SK-N-SH (cell line): ENCODE results near the gene UGT1A1. TPM values are rescaled to one million over a fixed set of nuclear protein-coding genes. Genes with fewer than 3 reads are reported as not detected.

Experiments
- CTCF ChIA-PET: fragments of 300-600, 350-600 bp; formaldehyde crosslinking; extraction: SDS; loops from one replicate; lab custom pipeline; 2021; lab: Yijun Ruan, JAX
- POLR2A ChIA-PET: fragments of 350-600 bp; sonication (Branson Sonifier 250); formaldehyde crosslinking; extraction: SDS; loops from one replicate; lab custom pipeline; 2020; ENCODE audit warnings: antibody characterized with exemption, inconsistent platforms; lab: Yijun Ruan, JAX
- DNase-seq: peaks from one replicate; pipeline ENCODE4 v3.0.0; 2012
- H2AFZ ChIP-seq: fragments of 200-600 bp; sonication (generic); 2 replicates; pipeline ENCODE4 v1.8.1; 2016; ENCODE audit warnings: antibody characterized with exemption, mild to moderate bottlenecking, low read depth
- H3F3A ChIP-seq: fragments of 200-600 bp; sonication (generic); replicated peaks from 2 replicates; pipeline ENCODE3; 2016; ENCODE audit warnings: antibody characterized with exemption, mild to moderate bottlenecking; ENCODE audit not compliant: insufficient read depth
- H3K27ac ChIP-seq, 2 experiments: fragments of 200-500 bp in 1 of 2; fragments of 200-600 bp in 1 of 2; sonication (Bioruptor generic) in 1 of 2; sonication (generic), shearing (Covaris generic) in 1 of 2; 2 replicates each; pipeline versions ENCODE4 v1.5.1 to v1.6.1; 2014 to 2016; ENCODE audit warnings: low read depth in 2 of 2, inconsistent platforms in 1 of 2, low read length in 1 of 2, mild to moderate bottlenecking in 1 of 2, mixed read lengths in 1 of 2
- H3K27me3 ChIP-seq: fragments of 200-600 bp; sonication (generic), shearing (Covaris generic); 2 replicates; pipeline ENCODE4 v1.6.1; 2016; ENCODE audit warnings: mixed run types; ENCODE audit not compliant: insufficient read depth
- H3K36me3 ChIP-seq, 2 experiments: fragments of 200-500 bp in 1 of 2; fragments of 200-600 bp in 1 of 2; sonication (Bioruptor generic) in 1 of 2; sonication (generic) in 1 of 2; replicated peaks in 1 of 2; 2 replicates each; pipeline versions ENCODE3 to v1.5.1; 2014 to 2016; ENCODE audit warnings: low read length in 1 of 2, mild to moderate bottlenecking in 1 of 2; ENCODE audit not compliant: insufficient read depth in 2 of 2, control insufficient read depth in 1 of 2
- H3K4me1 ChIP-seq, 2 experiments: fragments of 200-500 bp in 1 of 2; fragments of 200-600 bp in 1 of 2; sonication (Bioruptor generic) in 1 of 2; sonication (generic), shearing (Covaris generic) in 1 of 2; 2 replicates each; pipeline versions ENCODE4 v1.5.1 to v1.6.1; 2014 to 2016; ENCODE audit warnings: low read depth in 1 of 2, low read length in 1 of 2, mixed run types in 1 of 2; ENCODE audit not compliant: insufficient read depth in 2 of 2, control insufficient read depth in 1 of 2
- H3K4me2 ChIP-seq: fragments of 200-600 bp; sonication (generic), shearing (Covaris generic); 2 replicates; pipeline ENCODE4 v1.6.1; 2017; ENCODE audit warnings: mixed run types
- H3K4me3 ChIP-seq, 2 experiments: fragments of 200-500 bp in 1 of 2; fragments of 200-600 bp in 1 of 2; sonication (Bioruptor generic) in 1 of 2; sonication (generic), shearing (Covaris generic) in 1 of 2; 2 replicates each; pipeline versions ENCODE4 v1.5.1 to v1.8.1; 2014 to 2016; ENCODE audit warnings: low read depth in 2 of 2, inconsistent platforms in 1 of 2, low read length in 1 of 2, mild to moderate bottlenecking in 1 of 2, mixed read lengths in 1 of 2, moderate library complexity in 1 of 2
- H3K79me2 ChIP-seq: fragments of 200-600 bp; sonication (generic); 2 replicates; pipeline ENCODE4 v1.8.1; 2017; ENCODE audit warnings: mild to moderate bottlenecking; ENCODE audit not compliant: insufficient read depth
- H3K9ac ChIP-seq: fragments of 200-600 bp; sonication (generic); 2 replicates; pipeline ENCODE4 v1.6.1; 2017; ENCODE audit warnings: mixed run types
- H3K9me2 ChIP-seq: fragments of 200-600 bp; sonication (generic); 2 replicates; pipeline ENCODE4 v1.6.1; 2017; ENCODE audit warnings: mixed run types
- H3K9me3 ChIP-seq: fragments of 200-600 bp; sonication (generic); 2 replicates; pipeline ENCODE4 v1.6.1; 2017; ENCODE audit warnings: mixed run types, mild to moderate bottlenecking, moderate library complexity
- H4K20me1 ChIP-seq: fragments of 200-600 bp; sonication (generic); 2 replicates; pipeline ENCODE4 v1.6.1; 2017; ENCODE audit warnings: mild to moderate bottlenecking, mixed run types; ENCODE audit not compliant: insufficient read depth
- CTCF ChIP-seq: fragments of 200-600 bp; sonication (generic); IDR thresholded peaks from 2 replicates; pipeline ENCODE4 v1.6.1; 2017; ENCODE audit warnings: antibody characterized with exemption, mild to moderate bottlenecking, moderate library complexity
- FOXM1 ChIP-seq: IDR thresholded peaks from 2 replicates; pipeline ENCODE4 v1.4.0; 2012; ENCODE audit warnings: low read depth, mild to moderate bottlenecking
- JUND ChIP-seq: IDR thresholded peaks from 2 replicates; pipeline ENCODE4 v1.4.0; 2012
- MXI1 ChIP-seq: IDR thresholded peaks from 2 replicates; pipeline ENCODE4 v1.6.1; 2012; ENCODE audit warnings: mild to moderate bottlenecking, low read depth, low read length, improper control_type of control experiment
- ZBTB33 ChIP-seq: IDR thresholded peaks from 2 replicates; pipeline ENCODE4 v1.4.0; 2012; ENCODE audit warnings: low read depth, borderline replicate concordance
- WGBS: methylation state at CpG from one replicate; pipeline ENCODE4 v1.1.6; 2017; ENCODE audit warnings: low lambda C conversion rate; 5-methylcytosine and 5-hydroxymethylcytosine counted together
- polyA plus RNA-seq, 3 experiments: library from polyadenylated mRNA; depleted of rRNA; stranded (reverse); fragments of >200 nt; gene quantifications; 2 replicates each; pipeline ENCODE4 v1.2.3, GENCODE V29; 2012
- TF ChIP-seq, protein P1 (sequence below): fragments of 150-350 bp; IDR thresholded peaks from 2 replicates; pipeline ENCODE4 v1.6.1; 2017; ENCODE audit warnings: antibody characterized with exemption, low read length, low read depth, borderline replicate concordance
- TF ChIP-seq, protein P2 (sequence below): IDR thresholded peaks from 2 replicates; pipeline ENCODE4 v1.6.1; 2012; ENCODE audit warnings: mild to moderate bottlenecking, low read depth, low read length, moderate library complexity
- TF ChIP-seq, protein P3 (sequence below): IDR thresholded peaks from 2 replicates; pipeline ENCODE4; 2012

Gene UGT1A1
- polyA plus RNA-seq, 1 of the 3 experiments (the other 2 are of a cell fraction), result not detected

DNA sequence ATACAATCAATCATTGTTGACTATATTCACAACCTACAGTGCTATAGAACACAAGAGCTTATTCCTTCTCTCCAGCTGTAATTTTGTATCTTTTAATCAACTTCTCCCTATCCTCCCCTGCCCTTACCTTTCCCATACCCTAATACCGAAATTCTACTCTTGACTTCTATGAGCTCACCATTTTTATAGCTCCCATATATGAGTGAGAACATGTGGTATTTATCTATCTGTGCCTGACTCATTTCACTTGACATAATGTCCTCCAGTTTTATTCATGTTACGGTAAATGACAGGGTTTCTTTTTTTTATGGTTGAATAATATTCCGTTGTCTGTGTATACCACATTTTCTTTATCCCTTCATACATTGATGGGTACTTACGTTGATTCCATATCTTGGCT is 20.7 kb downstream of the UGT1A1 start:
- H3K4me2 ChIP-seq, result no peak overlapping the region
- WGBS, result 43% methylated on average over 4 of the region's 4 CpGs
- CTCF ChIA-PET, result no interaction called here
- no peaks in the 10 kb centered on the region for H3K79me2 ChIP-seq
- DNase-seq, result no peak
- no peak overlapping the region for H3K4me3 ChIP-seq
- no peak overlapping the region for H2AFZ ChIP-seq
- POLR2A ChIA-PET, result no interaction called here
- no peaks in the 10 kb centered on the region for H3K27me3 ChIP-seq
- TF ChIP-seq, protein P1, sequence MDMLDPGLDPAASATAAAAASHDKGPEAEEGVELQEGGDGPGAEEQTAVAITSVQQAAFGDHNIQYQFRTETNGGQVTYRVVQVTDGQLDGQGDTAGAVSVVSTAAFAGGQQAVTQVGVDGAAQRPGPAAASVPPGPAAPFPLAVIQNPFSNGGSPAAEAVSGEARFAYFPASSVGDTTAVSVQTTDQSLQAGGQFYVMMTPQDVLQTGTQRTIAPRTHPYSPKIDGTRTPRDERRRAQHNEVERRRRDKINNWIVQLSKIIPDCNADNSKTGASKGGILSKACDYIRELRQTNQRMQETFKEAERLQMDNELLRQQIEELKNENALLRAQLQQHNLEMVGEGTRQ, result no peak
- TF ChIP-seq CTCF, result no peak
- no peak for TF ChIP-seq MXI1
- TF ChIP-seq, protein P2, sequence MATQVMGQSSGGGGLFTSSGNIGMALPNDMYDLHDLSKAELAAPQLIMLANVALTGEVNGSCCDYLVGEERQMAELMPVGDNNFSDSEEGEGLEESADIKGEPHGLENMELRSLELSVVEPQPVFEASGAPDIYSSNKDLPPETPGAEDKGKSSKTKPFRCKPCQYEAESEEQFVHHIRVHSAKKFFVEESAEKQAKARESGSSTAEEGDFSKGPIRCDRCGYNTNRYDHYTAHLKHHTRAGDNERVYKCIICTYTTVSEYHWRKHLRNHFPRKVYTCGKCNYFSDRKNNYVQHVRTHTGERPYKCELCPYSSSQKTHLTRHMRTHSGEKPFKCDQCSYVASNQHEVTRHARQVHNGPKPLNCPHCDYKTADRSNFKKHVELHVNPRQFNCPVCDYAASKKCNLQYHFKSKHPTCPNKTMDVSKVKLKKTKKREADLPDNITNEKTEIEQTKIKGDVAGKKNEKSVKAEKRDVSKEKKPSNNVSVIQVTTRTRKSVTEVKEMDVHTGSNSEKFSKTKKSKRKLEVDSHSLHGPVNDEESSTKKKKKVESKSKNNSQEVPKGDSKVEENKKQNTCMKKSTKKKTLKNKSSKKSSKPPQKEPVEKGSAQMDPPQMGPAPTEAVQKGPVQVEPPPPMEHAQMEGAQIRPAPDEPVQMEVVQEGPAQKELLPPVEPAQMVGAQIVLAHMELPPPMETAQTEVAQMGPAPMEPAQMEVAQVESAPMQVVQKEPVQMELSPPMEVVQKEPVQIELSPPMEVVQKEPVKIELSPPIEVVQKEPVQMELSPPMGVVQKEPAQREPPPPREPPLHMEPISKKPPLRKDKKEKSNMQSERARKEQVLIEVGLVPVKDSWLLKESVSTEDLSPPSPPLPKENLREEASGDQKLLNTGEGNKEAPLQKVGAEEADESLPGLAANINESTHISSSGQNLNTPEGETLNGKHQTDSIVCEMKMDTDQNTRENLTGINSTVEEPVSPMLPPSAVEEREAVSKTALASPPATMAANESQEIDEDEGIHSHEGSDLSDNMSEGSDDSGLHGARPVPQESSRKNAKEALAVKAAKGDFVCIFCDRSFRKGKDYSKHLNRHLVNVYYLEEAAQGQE, result no peak
- TF ChIP-seq, protein P3, sequence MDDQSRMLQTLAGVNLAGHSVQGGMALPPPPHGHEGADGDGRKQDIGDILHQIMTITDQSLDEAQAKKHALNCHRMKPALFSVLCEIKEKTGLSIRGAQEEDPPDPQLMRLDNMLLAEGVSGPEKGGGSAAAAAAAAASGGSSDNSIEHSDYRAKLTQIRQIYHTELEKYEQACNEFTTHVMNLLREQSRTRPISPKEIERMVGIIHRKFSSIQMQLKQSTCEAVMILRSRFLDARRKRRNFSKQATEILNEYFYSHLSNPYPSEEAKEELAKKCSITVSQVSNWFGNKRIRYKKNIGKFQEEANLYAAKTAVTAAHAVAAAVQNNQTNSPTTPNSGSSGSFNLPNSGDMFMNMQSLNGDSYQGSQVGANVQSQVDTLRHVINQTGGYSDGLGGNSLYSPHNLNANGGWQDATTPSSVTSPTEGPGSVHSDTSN, result no peak
- TF ChIP-seq JUND, result no peak
- TF ChIP-seq ZBTB33, result no peak
- TF ChIP-seq FOXM1, result no peak
- TF ChIP-seq, all 33 proteins: peak for 0
- H3K36me3 ChIP-seq, result no peaks in the 10 kb centered on the region
- no peak overlapping the region for H3K9ac ChIP-seq
- H3K9me2 ChIP-seq, result no peaks in the 10 kb centered on the region
- no peak overlapping the region for H3K27ac ChIP-seq
- no peaks in the 10 kb centered on the region for H3F3A ChIP-seq
- no peaks in the 10 kb centered on the region for H3K4me1 ChIP-seq
- no peaks in the 10 kb centered on the region for H4K20me1 ChIP-seq
- H3K9me3 ChIP-seq, result no peaks in the 10 kb centered on the region
